Fibroblast of skin of right biceps (primary cell): ENCODE measurements around the gene IQGAP2.
"Not testable (repeated sequence)": the region's sequence is repeated elsewhere in the genome, so short reads cannot be mapped to it uniquely, and the experiment has no call there.

ENCODE experiments used
- DNase-seq: peaks from one replicate; pipeline ENCODE4 v3.0.0-alpha.2; 2013

Gene IQGAP2

DNA sequence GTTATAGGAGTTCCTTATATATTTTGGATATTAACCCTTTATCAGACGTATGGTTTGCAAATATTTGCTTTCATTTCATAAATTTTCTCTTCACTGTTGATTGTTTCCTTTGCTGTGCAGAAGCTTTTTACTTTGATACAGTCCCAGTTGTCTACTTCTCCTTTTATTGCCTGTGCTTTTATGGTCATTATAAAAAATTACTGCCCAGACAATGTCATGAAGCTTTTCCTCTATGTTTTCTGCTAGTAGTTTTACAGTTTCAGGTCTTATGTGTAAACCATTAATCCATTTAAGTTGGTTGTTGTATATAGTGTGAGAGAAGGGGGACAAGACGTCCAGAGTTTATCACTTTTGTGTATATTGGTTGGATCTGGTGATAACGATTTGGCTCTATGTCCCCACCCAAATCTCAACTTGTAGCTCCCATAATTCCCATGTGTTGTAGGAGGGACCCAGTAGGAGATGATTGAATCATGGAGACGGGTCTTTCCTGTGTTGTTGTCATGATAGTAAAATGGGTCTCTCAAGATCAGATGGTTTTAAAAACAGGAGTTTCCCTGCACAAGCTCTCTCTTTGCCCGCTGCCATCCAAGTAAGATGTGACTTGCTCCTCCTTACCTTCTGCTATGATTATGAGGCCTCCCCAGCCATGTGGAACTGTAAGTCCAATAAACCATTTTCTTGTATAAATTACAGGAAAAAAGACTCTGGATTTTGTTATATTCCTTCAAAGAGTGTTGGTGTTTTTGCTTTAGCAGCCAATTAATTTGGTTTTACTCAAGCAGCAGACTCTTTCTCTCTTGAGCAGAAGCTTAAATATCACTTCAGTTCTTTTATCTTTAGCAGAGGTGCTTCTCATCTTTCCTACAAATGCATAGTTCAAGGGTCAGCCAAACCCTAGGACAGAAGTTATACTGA lies 326.5 kb downstream of the IQGAP2 start:
- no peak for DNase-seq

GRCh38 chr5:76732405-76733048 lies 329.4 kb downstream of the IQGAP2 start:
- no peak for DNase-seq

- no peak for DNase-seq
Observed at GRCh38 chr5:76733049-76733417, 329.9 kb downstream of the IQGAP2 start.

DNA sequence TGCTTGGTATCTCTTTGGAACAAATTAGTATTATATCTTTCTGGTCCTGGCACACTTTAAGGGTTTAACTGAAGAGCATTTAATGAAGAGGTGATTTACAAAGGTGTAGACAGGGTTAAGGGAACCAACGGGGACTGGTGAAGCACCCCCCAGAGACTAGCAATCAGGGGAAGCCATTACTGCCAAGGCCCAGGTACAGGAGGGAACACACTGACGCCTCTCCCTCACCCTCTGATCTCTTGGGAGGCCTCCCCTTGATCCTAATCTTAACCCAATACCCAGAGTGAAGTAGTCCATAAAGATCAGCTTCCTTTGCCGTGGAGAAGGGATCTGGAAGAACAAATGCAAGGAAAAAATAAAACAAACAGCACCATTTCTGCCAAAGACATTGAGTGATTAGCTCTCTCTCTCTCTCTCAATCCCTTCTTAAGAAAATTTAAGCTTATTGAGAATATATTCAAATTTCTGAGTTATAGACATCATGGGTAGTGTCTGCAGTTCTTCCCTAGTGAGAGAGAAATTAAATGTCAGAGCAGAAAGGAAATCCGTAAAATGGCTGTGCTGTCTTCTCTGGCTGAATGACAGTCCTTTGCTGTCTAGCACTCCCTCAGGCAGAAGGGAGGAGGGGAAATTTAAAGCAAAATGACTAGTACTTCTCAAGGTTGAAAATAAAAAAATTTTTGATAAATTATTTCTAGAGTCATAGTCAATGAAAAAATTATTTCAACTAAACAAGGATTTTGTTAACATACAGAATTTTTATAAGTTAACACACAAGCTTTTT lies 332.9 kb downstream of the IQGAP2 start:
- DNase-seq = no peak

DNA sequence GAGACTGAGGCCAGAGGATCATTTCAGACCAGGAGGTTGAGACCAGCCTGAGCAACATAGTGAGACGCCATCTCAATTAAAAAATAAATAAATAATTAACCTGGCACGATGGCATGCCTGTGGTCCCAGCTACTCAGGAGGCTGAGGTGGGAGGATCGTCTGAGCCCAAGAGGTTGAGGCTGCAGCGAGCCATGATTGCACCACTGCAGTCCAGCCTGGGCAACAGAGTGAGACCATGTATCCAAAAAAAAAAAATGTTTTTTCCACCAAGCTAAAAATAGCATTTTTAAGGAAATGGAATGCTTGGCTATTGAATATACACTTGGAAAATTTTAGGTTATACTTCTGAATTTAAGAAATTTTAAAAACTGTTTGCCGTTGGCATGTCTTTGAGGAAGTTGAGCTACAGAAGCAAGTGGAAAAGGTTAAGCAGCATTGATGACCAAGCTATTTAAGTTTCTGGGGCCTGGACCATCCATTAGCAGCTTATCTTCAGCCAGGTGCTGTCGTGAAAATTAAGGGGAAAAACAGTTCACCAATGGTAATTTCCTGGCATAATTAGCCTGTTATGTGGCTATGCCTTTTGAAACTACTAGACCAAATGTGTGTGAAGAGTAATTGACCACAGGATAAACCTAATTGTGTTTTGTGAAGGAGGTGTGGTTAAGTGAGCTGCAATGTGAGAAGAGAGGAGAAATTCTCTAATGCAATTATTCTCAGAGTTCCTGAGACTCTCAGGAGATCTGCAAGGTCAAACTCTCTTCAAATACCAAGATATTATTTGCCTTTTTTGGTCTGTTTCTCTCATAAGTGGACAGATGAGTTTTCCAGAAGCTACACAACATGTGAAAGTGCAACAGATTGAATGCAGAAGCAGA lies 333.8 kb downstream of the IQGAP2 start:
- DNase-seq = no peak

DNA sequence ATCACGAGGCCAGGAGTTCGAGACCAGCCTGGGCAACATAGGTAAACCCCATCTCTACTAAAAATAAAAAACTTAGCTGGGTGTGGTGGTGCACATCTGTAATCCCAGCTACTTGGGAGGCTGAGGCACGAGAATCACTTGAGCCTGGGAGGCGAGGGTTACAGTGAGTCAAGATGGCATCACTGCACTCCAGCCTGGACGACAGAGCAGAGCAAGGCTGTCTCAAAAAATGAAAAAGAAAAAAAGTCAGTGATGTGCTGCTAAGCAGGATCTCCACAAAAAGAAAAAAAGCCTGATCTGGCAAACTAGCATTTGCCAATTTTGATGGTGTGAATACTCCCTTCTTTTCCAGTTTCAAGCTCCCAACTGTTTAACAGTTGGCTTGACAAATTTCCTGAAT lies 334.8 kb downstream of the IQGAP2 start:
- no peak for DNase-seq

DNA sequence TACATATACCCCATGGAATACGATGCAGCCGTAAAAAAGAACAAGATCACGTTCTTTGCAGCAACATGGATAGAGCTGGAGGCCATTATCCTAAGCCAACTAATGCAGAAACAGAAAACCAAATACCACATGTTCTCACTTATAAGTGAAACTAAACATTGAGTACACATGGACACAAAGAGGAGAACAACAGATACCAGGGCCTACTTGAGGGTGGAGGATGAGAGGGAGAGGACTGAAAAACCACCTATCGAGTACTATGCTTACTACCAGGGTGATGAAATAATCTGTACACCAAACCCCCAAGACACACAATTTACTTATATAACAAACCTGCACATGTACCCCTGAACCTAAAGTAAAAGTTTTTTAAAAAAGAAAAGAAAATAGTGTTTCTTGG lies 338.4 kb downstream of the IQGAP2 start:
- DNase-seq = not testable (repeated sequence)

GRCh38 chr5:76742583-76742982 lies 339.5 kb downstream of the IQGAP2 start:
- peak; percentile 64 for DNase-seq

GRCh38 chr5:76744632-76745031 lies 341.5 kb downstream of the IQGAP2 start:
- no peak for DNase-seq

- DNase-seq = no peak
Observed at GRCh38 chr5:76745670-76746069, 342.6 kb downstream of the IQGAP2 start.

DNA sequence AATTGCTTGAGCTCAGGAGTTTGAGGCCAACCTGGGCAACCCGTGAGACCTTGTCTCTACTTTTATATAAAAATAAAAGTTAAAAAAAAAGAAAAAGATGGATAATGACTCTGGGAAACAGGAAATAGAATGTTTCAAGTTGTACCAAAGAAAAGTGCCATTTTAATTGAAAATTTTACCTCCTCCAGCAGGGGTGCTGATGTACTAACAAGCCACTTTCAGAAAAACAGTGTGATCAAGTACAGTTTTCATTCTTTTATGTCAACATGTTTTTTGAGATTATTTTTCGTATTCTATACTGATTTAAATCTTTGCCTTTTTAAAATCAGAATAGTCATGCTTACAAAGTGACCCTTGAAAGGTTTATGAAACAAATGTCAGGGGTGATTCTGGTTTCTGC lies 343.6 kb downstream of the IQGAP2 start:
- DNase-seq = no peak

- no peak for DNase-seq
Observed at GRCh38 chr5:76747706-76748105, 344.6 kb downstream of the IQGAP2 start.

- no peak for DNase-seq
Observed at GRCh38 chr5:76751291-76751690, 348.2 kb downstream of the IQGAP2 start.

GRCh38 chr5:76754668-76755078 lies 351.6 kb downstream of the IQGAP2 start:
- no peak for DNase-seq

GRCh38 chr5:76755779-76756637 lies 352.9 kb downstream of the IQGAP2 start:
- no peak for DNase-seq

DNA sequence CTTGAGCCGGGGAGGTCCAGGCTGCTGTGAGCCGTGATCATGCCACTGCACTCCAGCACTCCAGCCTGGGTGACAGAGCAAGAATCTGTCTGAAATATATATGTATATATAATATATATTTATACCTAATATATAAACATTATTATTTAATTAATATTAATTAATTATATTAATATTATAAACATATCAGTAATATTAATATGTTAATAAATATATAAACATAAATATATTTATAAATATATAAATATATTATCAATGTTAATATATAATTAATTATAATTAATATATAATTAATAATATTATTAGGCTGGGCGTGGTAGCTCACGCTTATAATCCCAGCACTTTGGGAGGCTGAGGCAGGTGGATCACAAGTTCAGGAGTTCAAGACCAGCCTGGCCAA lies 354.0 kb downstream of the IQGAP2 start:
- no peak for DNase-seq
